Measurements from ENCODE around the gene COQ5. TPM values are rescaled to one million over a fixed set of nuclear protein-coding genes. Genes with fewer than 3 reads are reported as not detected.

The COQ5 gene
- polyA plus RNA-seq, 4 donors = 34.8 to 70.0 (median 64.7) TPM

DNA sequence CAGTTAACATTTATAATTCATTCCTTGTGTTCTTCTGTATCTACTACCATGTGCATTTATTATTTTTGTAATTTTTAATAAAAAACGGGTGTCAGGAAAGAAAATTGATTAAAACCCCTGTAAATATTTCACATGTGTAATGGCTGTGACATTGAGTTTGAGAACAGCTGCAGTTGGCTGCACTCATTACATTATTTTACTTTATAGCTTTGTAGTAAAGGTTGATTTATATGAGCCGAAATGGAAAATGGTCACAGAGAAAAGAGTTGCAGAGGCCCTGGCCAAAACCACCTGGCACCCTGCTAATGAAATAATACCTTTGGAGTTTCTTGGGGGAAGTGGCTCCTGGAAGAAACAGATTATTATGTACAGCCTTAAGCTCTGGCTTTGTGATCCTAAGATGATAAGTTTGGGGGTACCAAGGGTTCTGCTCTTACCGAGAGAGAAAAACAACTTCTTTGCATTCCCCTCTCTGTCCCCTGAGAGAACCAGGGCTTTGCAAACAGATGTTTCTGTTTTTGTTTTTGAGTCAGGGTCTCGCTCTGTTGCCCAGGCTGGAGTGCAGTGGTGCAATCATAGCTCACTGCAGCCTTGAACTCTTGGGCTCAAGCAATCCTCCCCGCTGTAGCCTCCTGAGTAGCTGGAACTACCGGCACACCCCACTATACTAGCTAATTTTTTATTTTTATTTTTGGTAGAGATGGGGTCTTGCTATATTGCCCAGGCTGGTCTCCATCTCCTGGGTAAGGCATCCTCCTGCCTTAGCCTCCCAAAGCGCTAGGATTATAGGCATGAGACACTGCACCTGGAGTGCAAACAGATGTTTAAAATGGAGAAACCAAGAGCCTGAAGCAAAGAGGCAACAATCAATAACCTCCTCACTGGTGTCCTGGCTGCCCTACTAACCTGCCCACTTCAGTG, 42.7 kb downstream of the COQ5 start:
- DNase-seq (ENCODE audit: low read depth in 4 of 4, low spot score in 3 of 4) = no peak

DNA sequence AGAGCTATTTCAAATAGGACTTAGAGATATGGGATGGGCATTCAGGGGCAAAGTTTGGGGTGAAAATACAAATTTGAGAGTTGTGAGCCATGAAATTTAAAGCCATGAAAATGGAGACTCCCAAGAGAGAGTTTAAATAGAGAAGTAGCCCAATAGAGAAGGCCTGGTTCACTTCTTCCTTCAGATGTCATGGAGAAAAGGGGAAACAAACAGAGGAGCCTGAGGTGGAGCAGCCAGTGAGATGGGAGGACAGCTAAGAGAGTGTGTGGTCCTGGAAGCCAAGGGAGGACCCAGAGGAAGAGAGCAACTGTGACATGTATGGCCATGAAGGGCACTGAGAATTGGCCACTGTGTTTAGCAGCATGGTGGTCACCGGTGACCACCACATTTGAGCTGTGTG, 45.3 kb downstream of the COQ5 start:
- no peak for DNase-seq (ENCODE audit: low read depth in 4 of 4, low spot score in 3 of 4)

DNA sequence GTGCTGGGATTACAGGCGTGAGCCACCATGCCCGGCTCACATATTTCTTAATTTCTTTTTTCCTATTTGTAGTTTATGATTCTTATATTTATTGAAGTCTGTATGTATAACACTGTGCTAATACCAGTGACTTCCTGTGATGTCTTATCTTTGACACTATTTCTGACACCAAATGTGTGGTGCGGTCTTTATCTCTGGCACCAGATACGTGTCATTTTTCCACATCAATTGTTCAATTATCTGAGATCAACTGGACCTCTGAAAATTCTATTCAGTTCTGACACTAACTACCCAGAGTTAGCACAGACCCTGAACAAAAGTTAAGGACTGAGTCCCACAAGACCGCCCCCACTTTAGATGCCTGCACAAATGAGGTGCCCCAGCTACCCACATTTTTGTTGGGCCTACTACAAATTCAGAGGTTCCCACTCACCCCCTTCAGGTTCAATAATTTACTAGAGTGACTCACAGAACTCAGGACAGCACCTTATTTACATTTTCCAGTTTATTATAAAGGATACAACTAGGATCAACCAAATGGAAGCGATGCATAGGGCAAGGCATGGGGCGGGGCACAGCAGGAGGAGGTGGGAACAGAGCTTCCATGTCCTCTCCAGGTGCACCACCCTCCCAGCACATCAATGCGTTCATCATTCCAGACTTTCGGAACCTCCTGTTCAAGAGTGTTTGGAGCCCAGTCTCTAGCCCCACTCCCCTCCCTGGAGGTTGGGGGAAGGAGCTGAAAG, 47.8 kb downstream of the COQ5 start:
- DNase-seq (ENCODE audit: low read depth in 4 of 4, low spot score in 3 of 4) = no peak

DNA sequence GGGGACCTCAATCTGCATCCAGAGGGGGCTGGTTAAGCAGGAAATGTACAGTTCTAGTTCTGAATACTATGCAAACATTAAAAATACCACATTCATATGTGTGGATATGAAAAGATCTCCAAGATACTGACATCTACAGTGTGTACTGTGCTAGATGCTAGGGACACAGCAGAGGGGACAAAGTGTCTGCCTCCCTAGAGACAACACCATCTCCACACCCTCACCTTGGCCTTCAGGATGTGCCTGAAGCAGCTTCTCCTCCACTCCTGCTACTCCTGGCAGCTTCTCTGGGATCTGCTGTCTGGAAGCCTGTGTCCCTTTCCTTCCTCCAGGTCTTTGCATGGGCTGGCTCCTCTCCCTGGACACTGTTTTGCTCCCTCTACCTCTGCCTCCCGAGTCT, 48.7 kb downstream of the COQ5 start:
- DNase-seq (ENCODE audit: low read depth in 4 of 4, low spot score in 3 of 4) = no peak

DNA sequence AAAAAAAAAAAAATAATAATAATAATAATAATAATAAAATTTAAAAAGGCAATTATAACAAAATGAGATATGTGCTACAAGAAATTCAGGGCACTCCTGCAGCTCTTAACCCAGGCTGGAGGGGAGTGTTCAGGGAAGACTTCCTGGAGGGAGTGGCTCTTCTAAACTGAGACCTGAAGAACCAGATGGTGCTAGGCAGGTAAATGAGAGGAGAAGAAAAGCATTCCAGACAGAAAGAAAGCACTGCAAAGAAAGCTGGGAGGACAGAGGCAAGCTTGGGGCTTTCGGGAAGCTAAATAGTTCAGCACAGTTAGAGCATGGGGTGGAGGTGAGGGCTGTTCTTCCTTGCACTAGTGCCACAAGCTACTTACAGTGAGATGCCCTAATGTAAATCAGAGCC, 49.5 kb downstream of the COQ5 start:
- no peak for DNase-seq (ENCODE audit: low read depth in 4 of 4, low spot score in 3 of 4)

DNA sequence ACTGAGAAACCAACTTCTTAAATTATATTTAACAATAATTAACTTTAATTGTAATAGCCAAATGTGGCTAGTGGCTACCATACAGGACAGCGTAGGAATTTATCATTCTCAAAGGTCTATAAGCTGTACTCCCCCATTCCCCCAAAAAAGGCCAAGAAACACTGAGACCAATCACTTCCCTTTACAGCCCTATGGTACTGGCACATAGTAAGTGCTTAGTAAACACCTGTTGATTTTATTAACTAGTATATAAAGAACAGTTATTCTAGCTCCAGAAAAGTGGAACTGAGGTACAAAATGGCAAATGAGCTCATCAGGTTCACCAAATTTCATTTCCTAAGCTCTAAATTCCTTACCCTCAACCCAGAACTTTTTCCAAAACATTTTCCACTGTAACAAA, 53.3 kb downstream of the COQ5 start:
- DNase-seq (ENCODE audit: low read depth in 4 of 4, low spot score in 3 of 4) = no peak

DNA sequence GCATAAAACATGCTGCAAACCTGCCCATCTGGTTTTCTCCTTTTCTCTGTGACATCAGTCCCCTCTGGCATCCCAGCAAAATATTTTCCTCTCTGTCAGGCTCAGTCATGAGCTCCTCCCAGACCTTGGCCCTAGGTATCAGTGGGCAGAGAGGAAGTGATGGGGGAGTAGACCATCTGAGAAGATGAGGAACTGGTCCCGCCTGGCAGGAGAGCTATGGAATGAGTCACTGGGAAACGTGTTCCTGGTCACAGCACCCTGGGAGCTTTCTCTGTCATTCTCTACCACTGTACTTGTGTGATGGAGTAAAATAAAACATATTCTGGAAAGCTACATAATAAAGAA, 54.4 kb downstream of the COQ5 start:
- no peak for DNase-seq (ENCODE audit: low read depth in 4 of 4, low spot score in 3 of 4)

DNA sequence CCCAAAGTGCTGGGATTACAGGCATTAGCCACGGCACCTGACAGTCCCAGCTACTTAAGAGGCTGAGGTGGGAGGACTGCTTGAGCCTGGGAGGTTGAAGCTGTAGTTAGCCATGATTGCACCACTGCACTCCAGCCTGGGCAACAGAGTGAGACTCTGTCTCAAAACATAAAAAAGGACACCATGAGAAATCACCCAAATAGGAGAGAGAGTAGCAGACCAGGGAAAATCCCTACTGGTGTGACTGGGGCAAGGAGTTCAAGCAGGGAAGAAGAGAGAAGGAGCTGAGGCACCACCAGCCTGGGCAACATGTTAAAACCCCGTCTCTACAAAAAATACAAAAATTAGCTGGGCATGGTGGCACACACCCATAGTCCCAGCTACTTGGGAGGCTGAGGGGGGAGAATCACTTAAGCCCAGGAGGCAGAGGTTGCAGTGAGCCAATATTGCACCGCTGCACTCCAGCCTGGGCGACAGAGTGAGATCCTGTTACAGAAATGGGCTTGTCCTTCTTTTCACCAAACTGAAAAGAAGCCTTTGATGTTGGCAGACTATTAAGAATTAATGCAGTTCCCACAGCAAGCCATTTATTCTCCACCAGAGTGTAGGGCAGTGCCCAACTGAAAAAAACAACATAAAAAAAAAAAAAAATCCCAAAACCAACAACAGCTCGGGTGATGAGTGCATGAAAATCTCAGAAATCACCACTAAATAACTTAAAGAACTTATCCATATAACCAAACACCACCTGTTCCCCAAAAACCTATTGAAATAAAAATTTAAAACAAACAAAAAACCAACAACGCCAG, 54.9 kb downstream of the COQ5 start:
- DNase-seq (ENCODE audit: low read depth in 4 of 4, low spot score in 3 of 4) = no peak

DNA sequence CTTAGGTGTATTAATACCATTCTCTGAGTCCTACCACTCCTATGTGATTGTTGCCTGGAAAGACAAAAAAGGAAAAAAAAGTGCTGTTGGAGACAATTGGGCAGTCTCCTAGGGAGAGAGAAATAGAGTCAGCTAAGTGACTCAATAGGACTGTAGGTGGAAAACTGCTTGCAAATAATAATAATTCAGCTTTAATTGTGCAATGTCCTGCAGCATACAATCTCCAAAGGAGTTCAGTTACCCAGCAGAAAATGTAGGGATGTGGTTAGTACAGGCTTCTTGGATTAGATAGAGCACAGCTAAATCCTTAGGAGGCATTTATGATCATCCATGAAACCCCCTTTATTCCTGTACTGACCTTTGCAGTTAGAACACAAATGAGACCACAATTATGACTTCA, 56.4 kb downstream of the COQ5 start:
- DNase-seq (ENCODE audit: low read depth in 4 of 4, low spot score in 3 of 4) = no peak

DNA sequence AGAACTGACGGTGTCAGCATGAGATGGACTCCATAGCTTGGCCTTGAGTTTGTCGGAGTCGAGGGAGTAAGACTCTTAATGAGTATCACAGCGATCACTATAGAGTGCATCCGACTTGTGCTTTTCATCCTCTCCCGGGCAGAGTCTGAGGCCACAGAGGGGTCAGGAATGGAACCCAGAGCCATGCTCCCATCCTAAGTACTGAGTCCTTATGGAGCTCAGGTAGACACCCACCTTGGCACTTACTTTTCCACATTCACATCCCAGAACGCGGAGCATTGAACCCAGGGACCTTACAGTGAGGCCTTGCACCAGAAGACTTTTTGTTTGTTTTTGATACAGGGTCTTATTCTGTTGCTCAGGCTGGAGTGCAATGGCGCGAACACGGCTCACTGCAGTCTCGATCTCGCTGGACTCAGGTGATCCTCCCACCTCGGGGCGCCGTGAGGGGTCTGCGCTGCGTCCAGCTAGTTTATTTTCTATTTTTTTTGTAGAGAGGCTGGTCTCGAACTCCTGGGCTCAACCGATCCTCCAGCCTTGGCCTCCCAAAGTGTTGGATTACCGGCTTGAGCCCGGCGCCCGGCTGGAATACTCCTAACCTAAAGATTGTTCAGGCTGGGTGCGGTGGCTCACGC, 58.7 kb downstream of the COQ5 start:
- DNase-seq (ENCODE audit: low read depth in 4 of 4, low spot score in 3 of 4) = no peak

DNA sequence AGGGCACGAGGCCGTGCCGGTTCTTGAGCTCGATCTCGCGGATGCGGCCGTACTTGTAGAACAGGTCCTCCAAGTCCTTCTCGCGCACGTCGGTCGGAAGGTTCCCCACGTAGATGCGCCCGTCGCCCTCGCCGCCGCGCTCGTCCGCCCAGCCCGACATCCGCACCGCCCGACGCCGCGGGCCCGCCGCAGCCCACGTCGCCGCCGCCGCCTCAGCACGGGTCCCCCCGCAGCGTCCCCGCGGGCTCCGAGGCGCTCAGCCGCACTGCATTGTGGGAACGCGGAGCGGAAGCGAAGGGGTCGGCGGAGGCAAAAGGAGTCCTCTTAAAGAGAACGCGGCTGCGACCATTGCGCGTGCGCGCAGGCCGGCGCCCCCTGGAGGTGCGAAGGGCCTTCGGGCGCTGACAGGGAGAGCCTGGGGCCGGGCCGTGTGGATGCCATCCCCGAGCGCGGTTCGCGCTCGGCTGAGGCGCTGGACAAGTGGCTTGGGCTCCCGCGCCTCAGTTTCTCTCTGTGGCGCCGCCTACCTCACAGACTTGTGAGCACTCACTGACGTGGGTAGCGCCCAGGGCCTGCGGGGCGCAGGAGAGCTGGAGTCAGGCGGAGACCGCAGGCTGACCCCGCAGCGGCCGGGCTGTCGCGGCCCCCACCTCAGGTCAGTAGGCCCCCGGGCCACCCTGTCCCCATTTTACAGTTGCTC, 59.4 kb downstream of the COQ5 start, which contains the start of gene SRSF9:
Gene SRSF9 (minus strand): TSS at position 299 of the 700 bp plus-strand sequence. CDS start 139 bp downstream, at position 160.
- peak; percentile 90 to 93 (median 92) for DNase-seq (ENCODE audit: low read depth in 4 of 4, low spot score in 3 of 4)

DNA sequence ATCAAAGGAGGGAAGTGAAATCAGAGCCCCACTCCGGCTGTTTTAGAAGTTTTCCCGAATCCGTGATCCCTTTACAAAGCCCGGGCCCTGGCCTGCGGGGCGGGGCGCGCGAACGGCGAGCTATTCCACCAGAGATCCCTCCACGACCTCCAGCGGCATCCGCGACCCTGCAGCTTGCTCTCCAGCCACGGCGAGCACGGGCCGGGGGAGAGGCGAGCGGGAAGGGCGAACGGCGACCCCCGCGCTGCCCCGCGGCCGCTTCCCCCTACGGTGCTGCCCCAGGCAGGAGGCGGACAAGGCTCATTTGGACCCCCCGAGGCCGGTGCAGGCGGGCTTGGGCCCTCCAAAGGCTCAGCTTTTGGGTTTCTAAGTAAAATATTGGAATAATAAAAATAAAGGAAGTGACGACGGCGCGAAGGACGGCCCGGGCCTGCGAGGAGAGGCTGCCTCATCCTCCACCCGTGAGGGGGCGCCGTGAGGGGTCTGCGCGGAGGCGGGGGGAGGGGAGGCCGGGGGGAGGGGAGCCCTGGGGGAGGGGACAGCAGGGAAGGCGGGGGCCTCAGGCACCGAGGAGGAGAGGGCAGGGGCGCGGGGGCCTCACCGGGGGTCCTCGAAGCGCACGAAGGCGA, 60.0 kb downstream of the COQ5 start:
- DNase-seq (ENCODE audit: low read depth in 4 of 4, low spot score in 3 of 4) = no peak

DNA sequence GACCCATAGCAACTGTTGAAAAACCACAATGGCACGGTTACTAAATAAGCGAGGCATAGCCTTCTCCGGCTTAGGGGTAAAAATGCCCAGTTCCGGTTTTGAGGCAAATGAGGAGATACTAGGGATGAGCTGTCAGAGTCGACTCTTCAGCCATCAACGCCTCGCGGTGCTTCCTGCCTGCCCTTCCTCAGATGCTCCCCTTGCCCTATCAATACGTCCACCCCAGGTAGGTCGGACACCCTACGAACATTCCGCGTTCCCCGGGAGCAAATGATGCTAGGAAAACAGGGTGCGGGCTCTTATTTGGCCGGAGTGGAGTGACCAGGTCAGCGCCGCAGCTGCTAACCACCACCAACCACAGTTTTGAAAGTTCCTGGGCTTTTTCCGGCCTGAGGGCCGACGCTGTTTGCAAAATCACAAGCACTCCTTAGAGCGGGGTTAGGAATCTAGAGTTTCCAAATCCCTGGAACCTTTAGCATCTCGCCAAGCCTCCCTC, 60.6 kb downstream of the COQ5 start:
- no peak for DNase-seq (ENCODE audit: low read depth in 4 of 4, low spot score in 3 of 4)

DNA sequence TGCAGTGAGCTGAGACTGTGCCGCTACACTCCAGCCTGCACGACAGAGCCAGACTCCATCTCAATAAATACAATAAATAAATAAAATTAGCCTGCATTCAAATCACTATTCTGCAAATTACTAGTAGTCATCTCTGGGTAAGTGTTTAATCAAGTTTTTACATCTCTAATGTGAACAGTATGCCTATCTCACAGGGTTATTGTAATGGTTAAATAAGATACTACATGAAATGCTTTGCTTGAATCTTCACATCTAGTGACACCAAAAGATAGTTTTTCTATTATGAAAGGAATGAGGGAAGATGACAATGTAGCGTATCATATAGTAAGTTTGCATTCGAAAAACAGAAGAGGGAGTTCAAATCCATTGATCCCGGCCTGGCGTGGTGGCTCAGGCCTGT, 61.5 kb downstream of the COQ5 start:
- DNase-seq (ENCODE audit: low read depth in 4 of 4, low spot score in 3 of 4) = no peak

DNA sequence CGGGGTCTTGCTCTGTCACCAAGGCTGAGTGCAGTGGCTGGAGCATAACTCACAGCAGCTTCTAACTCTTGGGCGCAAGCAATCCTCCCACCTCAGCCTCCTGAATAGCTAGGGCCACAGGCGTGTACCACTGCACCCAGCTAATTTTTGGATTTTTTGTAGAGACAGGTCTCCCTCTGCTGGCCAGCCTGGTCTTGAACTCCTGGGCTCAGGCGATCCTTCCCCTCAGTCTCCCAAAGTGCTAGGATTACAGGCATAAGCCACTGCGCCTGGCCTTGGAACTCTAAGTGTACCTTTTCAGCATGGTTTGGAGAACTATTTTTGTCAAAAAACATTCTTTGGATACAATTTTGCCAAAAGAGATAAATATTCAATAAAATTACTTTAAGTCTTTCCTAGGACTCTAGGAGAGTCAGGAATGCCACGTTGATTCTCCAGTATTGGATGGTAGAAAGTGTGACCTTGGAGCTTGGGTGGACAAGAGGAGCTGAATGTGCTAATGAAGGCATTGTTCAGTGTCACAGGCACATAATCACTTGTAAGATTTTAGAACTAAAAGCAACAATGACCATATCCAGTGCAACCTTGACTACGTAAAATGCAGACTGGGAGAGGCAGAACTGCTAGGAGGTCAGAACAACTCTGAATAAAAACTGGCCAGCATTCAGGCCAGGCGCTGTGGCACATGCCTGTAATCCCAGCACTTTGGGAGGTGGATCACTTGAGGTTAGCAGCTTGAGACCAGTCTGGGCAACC, 62.2 kb downstream of the COQ5 start:
- no peak for DNase-seq (ENCODE audit: low read depth in 4 of 4, low spot score in 3 of 4)

DNA sequence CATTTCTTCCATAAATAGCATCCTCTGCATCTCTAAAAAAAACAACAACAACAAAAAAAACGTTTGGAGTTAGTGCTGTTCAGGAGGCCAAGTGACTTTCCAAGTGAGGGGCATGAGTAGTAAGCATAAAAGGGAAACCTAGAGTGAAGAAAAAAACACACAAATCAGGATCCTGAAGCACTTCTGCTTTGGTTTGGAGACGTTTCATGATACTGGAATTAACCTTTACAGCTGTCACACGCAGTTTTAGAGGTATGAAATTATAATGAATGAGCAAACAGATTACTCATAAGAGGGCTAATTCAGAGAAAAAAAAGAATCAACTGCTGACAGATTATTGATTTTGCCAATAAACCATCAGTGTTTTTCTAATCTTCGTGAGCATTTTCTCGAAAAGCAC, 63.2 kb downstream of the COQ5 start:
- no peak for DNase-seq (ENCODE audit: low read depth in 4 of 4, low spot score in 3 of 4)

DNA sequence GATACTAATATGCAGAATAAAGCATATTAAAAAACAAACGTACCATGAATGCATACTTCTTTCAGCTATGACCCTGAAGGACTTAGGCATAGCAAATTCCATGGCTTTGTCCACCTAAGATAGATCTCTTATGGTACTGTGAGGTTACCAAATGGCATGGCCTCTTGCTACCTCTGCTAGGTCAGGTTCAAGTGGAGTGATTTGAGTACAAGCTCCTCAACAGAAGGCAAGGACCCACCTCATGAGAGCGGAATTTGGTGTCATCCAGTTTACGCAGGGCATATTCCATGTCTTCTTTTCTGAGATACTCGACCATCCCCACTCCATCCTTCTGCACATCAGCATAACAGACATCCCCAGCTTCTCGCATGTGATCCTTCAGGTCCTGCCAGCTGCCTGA, 65.2 kb downstream of the COQ5 start:
- no peak for DNase-seq (ENCODE audit: low read depth in 4 of 4, low spot score in 3 of 4)

DNA sequence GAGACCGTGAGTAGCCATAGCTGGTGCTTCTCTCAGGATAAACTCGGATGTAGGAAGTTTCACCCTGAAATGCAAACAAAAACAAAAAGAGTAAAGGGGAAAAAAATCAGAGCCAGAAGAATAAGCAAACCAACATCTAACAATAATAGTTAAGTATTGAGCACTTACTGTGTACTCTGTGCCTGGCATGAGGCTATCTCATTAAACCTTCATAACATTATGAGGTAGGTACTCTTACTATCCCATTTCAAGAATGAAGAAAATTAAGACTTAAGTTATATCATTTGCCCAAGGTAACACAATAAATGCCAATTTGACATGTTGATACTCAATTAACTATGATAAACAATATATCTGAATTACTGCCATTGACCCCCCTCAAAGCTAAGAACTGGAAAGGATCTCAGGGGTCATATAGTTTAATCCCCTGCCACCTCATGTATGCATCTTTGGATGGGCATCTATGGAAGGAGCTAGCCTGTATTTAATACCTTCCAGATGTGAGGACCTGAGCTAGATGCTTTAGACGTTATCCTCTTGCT, 66.8 kb downstream of the COQ5 start:
- DNase-seq (ENCODE audit: low read depth in 4 of 4, low spot score in 3 of 4) = no peak
